Measurements from ENCODE around the gene SERPINE3. TPM values are rescaled to one million over a fixed set of nuclear protein-coding genes. Genes with fewer than 3 reads are reported as not detected.

Gene SERPINE3
- polyA plus RNA-seq, 1 of the 3 experiments (the other 2 are of a cell fraction): not detected

DNA sequence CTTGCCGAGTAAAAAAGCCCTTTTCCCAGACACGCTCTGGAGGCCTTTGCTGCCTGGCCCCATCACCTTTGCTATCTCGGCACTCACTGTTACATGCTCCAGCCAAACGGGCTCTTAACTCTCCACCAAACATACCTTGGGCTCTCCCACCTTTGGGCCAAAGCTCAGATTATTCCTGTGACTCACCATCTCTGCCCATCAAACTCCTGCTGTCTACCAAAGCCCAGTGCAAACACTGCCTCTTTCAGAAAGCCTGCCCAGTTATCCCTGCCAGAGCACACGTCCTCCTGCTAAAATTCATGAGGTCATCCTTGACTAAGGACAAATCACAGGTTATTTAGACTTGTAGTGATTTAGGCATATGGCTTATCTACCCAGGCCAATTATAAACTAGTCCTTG is 48.1 kb upstream of the SERPINE3 start:
- CTCF ChIA-PET: interaction anchor here (0.6 to 9.2 kb wide), 4 partner anchors 45 to 166 kb away, joined by 3 to 257 read pairs (median 4); no protein-coding TSS in a partner anchor
- Histone ChIP-seq H3K27ac (ENCODE audit: low read depth in 2 of 2, low read length in 1 of 2) (peak overlapping the region in 1 of 2 experiments; percentile 41; a peak in 1 of 4 replicates), H3K36me3 (replicated peaks in 1 of 2; ENCODE audit: control insufficient read depth in 1 of 2, insufficient read depth in 2 of 2, low read length in 1 of 2) (no peaks in the 10 kb centered on the region), H3K9me2 (no peaks in the 10 kb centered on the region), H4K20me1 (ENCODE audit: insufficient read depth) (no peaks in the 10 kb centered on the region), H3K9ac (no peak overlapping the region), H3F3A (replicated peaks; ENCODE audit: insufficient read depth) (peaks cover 3% of the 10 kb centered on the region), H3K4me2 (peak overlapping the region; percentile 29; the same call in 1 of the 2 replicates), H3K4me3 (ENCODE audit: low read depth in 2 of 2, low read length in 1 of 2) (no peak overlapping the region), H3K27me3 (ENCODE audit: insufficient read depth) (no peaks in the 10 kb centered on the region), H3K9me3 (no peaks in the 10 kb centered on the region), H2AFZ (ENCODE audit: low read depth) (no peak overlapping the region), H3K4me1 (ENCODE audit: control insufficient read depth in 1 of 2, insufficient read depth in 2 of 2, low read depth in 1 of 2, low read length in 1 of 2) (peaks cover 0 to 7% of the 10 kb centered on the region in 2 experiments; a peak in 2 of 4 replicates), H3K79me2 (ENCODE audit: insufficient read depth) (no peaks in the 10 kb centered on the region)
- 81% methylated on average over 5 of the region's 5 CpGs for WGBS (ENCODE audit: low lambda C conversion rate)
- TF ChIP-seq FOSL2 (IDR thresholded peaks at IDR 0.05; ENCODE audit: borderline replicate concordance, low read depth) (0 out of 2 replicates have a peak, but pooled peaks have one; percentile 7), TAF1 (IDR thresholded peaks at IDR 0.05; ENCODE audit: borderline replicate concordance, low read depth, low read length) (no peak)
- DNase-seq: no peak
- POLR2A ChIA-PET: no interaction called here

DNA sequence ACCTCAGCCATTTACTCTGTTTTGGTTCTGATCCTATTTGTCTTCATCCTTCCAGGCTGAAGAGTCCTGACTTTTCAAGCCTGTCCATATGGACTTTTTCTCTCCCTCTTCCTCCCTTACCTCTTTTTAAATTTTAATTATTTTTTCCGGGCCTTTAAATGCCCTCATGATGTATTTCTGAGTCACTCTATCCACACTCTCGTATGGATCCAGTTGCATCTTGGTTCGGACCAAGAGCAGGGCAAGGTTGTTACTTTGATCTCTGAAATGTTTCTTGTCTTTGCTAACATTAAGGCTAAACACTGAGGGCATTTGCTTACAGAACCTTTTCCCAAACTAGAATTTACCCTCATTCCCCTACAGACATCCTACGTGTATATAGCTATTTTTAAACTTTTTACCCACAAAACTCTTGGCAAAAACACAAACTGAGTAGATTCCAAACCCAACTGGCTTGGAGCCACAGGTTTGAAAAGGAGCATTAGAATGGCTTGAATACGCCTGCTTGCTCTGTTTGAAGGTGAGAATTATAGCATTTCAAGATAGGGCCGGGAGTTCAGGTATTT is 47.4 kb upstream of the SERPINE3 start:
- no peaks in the 10 kb centered on the region for H4K20me1 ChIP-seq (ENCODE audit: insufficient read depth)
- H3K36me3 ChIP-seq (replicated peaks in 1 of 2; ENCODE audit: control insufficient read depth in 1 of 2, insufficient read depth in 2 of 2, low read length in 1 of 2): no peaks in the 10 kb centered on the region
- WGBS (ENCODE audit: low lambda C conversion rate): 51% methylated on average over 6 of the region's 6 CpGs
- ChIA-PET POLR2A (no interaction called here), CTCF (interaction anchor here (1.1 to 9.2 kb wide), 4 partner anchors 46 to 166 kb away, joined by 3 to 257 read pairs (median 4); no protein-coding TSS in a partner anchor)
- H2AFZ ChIP-seq (ENCODE audit: low read depth): no peak overlapping the region
- H3K9me3 ChIP-seq: no peaks in the 10 kb centered on the region
- no peak for DNase-seq
- TF ChIP-seq MEF2A (IDR thresholded peaks at IDR 0.05; ENCODE audit: borderline replicate concordance, low read depth) (0 out of 2 replicates have a peak, but pooled peaks have one; percentile 30), TAF1 (IDR thresholded peaks at IDR 0.05; ENCODE audit: borderline replicate concordance, low read depth, low read length) (no peak)
- TF ChIP-seq, protein P1, sequence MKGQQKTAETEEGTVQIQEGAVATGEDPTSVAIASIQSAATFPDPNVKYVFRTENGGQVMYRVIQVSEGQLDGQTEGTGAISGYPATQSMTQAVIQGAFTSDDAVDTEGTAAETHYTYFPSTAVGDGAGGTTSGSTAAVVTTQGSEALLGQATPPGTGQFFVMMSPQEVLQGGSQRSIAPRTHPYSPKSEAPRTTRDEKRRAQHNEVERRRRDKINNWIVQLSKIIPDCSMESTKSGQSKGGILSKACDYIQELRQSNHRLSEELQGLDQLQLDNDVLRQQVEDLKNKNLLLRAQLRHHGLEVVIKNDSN (IDR thresholded peaks at IDR 0.05; ENCODE audit: borderline replicate concordance, low read depth): no peak
- TF ChIP-seq, protein P2, sequence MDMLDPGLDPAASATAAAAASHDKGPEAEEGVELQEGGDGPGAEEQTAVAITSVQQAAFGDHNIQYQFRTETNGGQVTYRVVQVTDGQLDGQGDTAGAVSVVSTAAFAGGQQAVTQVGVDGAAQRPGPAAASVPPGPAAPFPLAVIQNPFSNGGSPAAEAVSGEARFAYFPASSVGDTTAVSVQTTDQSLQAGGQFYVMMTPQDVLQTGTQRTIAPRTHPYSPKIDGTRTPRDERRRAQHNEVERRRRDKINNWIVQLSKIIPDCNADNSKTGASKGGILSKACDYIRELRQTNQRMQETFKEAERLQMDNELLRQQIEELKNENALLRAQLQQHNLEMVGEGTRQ (IDR thresholded peaks at IDR 0.05; ENCODE audit: borderline replicate concordance, low read depth, low read length): no peak
- H3K27me3 ChIP-seq (ENCODE audit: insufficient read depth): no peaks in the 10 kb centered on the region
- peaks cover 0 to 7% of the 10 kb centered on the region in 2 experiments; a peak in 2 of 4 replicates for H3K4me1 ChIP-seq (ENCODE audit: control insufficient read depth in 1 of 2, insufficient read depth in 2 of 2, low read depth in 1 of 2, low read length in 1 of 2)
- H3K4me3 ChIP-seq (ENCODE audit: low read depth in 2 of 2, low read length in 1 of 2): no peak overlapping the region
- peaks cover 3% of the 10 kb centered on the region for H3F3A ChIP-seq (replicated peaks; ENCODE audit: insufficient read depth)
- H3K79me2 ChIP-seq (ENCODE audit: insufficient read depth): no peaks in the 10 kb centered on the region
- peak overlapping the region in 1 of 2 experiments; percentile 41; a peak in 2 of 4 replicates for H3K27ac ChIP-seq (ENCODE audit: low read depth in 2 of 2, low read length in 1 of 2)
- H3K9ac ChIP-seq: no peak overlapping the region
- H3K4me2 ChIP-seq: peak overlapping the region; percentile 29
- no peaks in the 10 kb centered on the region for H3K9me2 ChIP-seq

DNA sequence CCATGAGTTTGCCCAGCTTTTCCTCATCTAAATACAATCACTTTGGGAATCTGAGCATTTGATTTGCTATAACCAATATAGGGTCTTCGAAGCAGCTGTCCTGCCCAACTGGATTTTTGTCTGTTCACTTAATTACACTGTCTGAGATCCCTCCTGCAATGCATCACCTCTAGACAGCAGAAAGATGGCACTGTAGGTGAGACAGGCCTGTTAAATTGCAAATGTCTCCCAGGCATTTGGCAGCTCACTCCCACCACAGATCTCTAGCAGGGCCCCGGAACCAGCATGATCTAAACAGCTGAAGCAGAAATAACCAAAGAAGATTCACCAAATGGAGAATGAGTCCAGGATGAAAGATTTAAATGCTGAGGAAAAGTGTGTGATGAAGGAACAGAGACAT is 41.9 kb upstream of the SERPINE3 start:
- no peak for DNase-seq
- WGBS (ENCODE audit: low lambda C conversion rate): 76% methylated on average over 2 of the region's 2 CpGs
- H3K4me1 ChIP-seq (ENCODE audit: control insufficient read depth in 1 of 2, insufficient read depth in 2 of 2, low read depth in 1 of 2, low read length in 1 of 2): peaks cover 0 to 10% of the 10 kb centered on the region in 2 experiments; a peak in 1 of 4 replicates
- H3K79me2 ChIP-seq (ENCODE audit: insufficient read depth): no peaks in the 10 kb centered on the region
- no peak overlapping the region for H3K4me2 ChIP-seq
- no peaks in the 10 kb centered on the region for H4K20me1 ChIP-seq (ENCODE audit: insufficient read depth)
- no peak overlapping the region for H3K27ac ChIP-seq (ENCODE audit: low read depth in 2 of 2, low read length in 1 of 2)
- H3K27me3 ChIP-seq (ENCODE audit: insufficient read depth): no peaks in the 10 kb centered on the region
- H3K36me3 ChIP-seq (replicated peaks in 1 of 2; ENCODE audit: control insufficient read depth in 1 of 2, insufficient read depth in 2 of 2, low read length in 1 of 2): no peaks in the 10 kb centered on the region
- CTCF ChIA-PET: interaction anchor here (0.7 to 4.9 kb wide), 10 partner anchors 8 to 500 kb away, joined by 3 to 49 read pairs (median 4); no protein-coding TSS in a partner anchor
- POLR2A ChIA-PET: no interaction called here
- TF ChIP-seq POLR2AphosphoS5 (IDR thresholded peaks at IDR 0.05; ENCODE audit: low read depth, low read length): no peak
- TF ChIP-seq RAD21 (IDR thresholded peaks at IDR 0.05; ENCODE audit: low read length): peak; percentile 17; the same call in 1 of the 2 replicates
- H3K9ac ChIP-seq: no peak overlapping the region
- no peaks in the 10 kb centered on the region for H3F3A ChIP-seq (replicated peaks; ENCODE audit: insufficient read depth)
- no peaks in the 10 kb centered on the region for H3K9me2 ChIP-seq
- no peak overlapping the region for H3K4me3 ChIP-seq (ENCODE audit: low read depth in 2 of 2, low read length in 1 of 2)
- H2AFZ ChIP-seq (ENCODE audit: low read depth): no peak overlapping the region
- H3K9me3 ChIP-seq: no peaks in the 10 kb centered on the region

Data from SK-N-SH (cell line).